ENCODE data around the gene HARS1.

- TF ChIP-seq, protein P1, sequence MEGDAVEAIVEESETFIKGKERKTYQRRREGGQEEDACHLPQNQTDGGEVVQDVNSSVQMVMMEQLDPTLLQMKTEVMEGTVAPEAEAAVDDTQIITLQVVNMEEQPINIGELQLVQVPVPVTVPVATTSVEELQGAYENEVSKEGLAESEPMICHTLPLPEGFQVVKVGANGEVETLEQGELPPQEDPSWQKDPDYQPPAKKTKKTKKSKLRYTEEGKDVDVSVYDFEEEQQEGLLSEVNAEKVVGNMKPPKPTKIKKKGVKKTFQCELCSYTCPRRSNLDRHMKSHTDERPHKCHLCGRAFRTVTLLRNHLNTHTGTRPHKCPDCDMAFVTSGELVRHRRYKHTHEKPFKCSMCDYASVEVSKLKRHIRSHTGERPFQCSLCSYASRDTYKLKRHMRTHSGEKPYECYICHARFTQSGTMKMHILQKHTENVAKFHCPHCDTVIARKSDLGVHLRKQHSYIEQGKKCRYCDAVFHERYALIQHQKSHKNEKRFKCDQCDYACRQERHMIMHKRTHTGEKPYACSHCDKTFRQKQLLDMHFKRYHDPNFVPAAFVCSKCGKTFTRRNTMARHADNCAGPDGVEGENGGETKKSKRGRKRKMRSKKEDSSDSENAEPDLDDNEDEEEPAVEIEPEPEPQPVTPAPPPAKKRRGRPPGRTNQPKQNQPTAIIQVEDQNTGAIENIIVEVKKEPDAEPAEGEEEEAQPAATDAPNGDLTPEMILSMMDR (IDR thresholded peaks at IDR 0.05), result no peak
- no peak for TF ChIP-seq POLR2A (IDR thresholded peaks at IDR 0.05)
Measured at GRCh38 chr5:140733098-140733497, 41.9 kb upstream of the HARS1 start.

Data from thyroid gland (tissue), 4 donors.